K562 (cell line): ENCODE measurements around the gene CSNK1G3. TPM values are rescaled to one million over a fixed set of nuclear protein-coding genes. Genes with fewer than 3 reads are reported as not detected.

Experiments used
- ATAC-seq: fragments of 200-7000 bp; cut with Tn5 transposase; 3 replicates; pipeline ENCODE4 v1.9.1; 2020; ENCODE audit warnings: moderate library complexity
- BruUV-seq: library from RNA; stranded (reverse); fragments of 400-500 nt; replicated peaks from 2 replicates; lab custom pipeline; 2021; lab: Mats Ljungman, UMichigan
- CTCF ChIA-PET: fragments of 300-600 bp; formaldehyde crosslinking; extraction: SDS; loops from one replicate; lab custom pipeline; 2021; ENCODE audit warnings: low intra/inter-chr PET ratio; lab: Yijun Ruan, JAX
- POLR2A ChIA-PET: fragments of 300-600, 350-650 bp; sonication (Branson Sonifier 250); formaldehyde crosslinking; extraction: SDS; loops from one replicate; lab custom pipeline; 2021; ENCODE audit warnings: antibody characterized with exemption, inconsistent platforms; lab: Yijun Ruan, JAX
- DNase-seq, 4 experiments: peaks; one replicate each; pipeline versions ENCODE4 v3.0.0 to v3.0.0-alpha.2; 2011 to 2018; ENCODE audit warnings: low spot score in 3 of 4, mixed read lengths in 3 of 4; ENCODE audit errors: extremely low read depth in 1 of 4
- FAIRE-seq: peaks from 2 replicates; lab custom pipeline; 2011; peaks lifted over from hg19 to GRCh38; lab: Jason Lieb, UNC
- H2AFZ ChIP-seq: 2 replicates; pipeline ENCODE4 v1.6.0; 2011; ENCODE audit warnings: low read depth, low read length, control low read depth, inconsistent platforms
- H3K27ac ChIP-seq: fragments of 200-600 bp; 3 replicates; pipeline ENCODE4 v1.8.0; 2011; ENCODE audit warnings: low read depth, mild to moderate bottlenecking, control low read depth, inconsistent platforms, low read length, moderate library complexity, mixed read lengths; ENCODE audit errors: extremely low read depth
- H3K27me3 ChIP-seq, 2 experiments: fragments of 300-600 bp in 1 of 2; 2 replicates in 1 of 2; 3 replicates in 1 of 2; pipeline versions ENCODE4 v1.6.0 to v1.8.0; 2011; ENCODE audit warnings: inconsistent platforms in 2 of 2, low read length in 2 of 2, mild to moderate bottlenecking in 1 of 2, mixed read lengths in 1 of 2, moderate library complexity in 1 of 2; ENCODE audit not compliant: control insufficient read depth in 2 of 2, insufficient read depth in 2 of 2
- H3K36me3 ChIP-seq: fragments of 300-600 bp; 3 replicates; pipeline ENCODE4 v1.8.0; 2011; ENCODE audit warnings: mild to moderate bottlenecking, low read length, inconsistent platforms; ENCODE audit not compliant: control insufficient read depth, insufficient read depth
- H3K4me1 ChIP-seq, 2 experiments: fragments of 200-600 bp in 1 of 2; replicated peaks in 1 of 2; 2 replicates in 1 of 2; 3 replicates in 1 of 2; pipeline versions ENCODE4 v1.5.1 to v1.8.0; 2011; ENCODE audit warnings: inconsistent platforms in 2 of 2, low read length in 2 of 2, mild to moderate bottlenecking in 1 of 2, mixed read lengths in 1 of 2, moderate library complexity in 1 of 2; ENCODE audit not compliant: control insufficient read depth in 2 of 2, insufficient read depth in 2 of 2
- H3K4me2 ChIP-seq: 2 replicates; pipeline ENCODE4 v1.6.1; 2011; ENCODE audit warnings: low read length, control low read depth, inconsistent platforms, mixed read lengths; ENCODE audit not compliant: insufficient read depth
- H3K4me3 ChIP-seq: fragments of 200-600 bp; sonication (generic), shearing (Covaris generic); 2 replicates; pipeline ENCODE4 v1.5.1; 2016; ENCODE audit warnings: control low read depth, inconsistent platforms
- H3K79me2 ChIP-seq: fragments of 200-600 bp; 3 replicates; pipeline ENCODE4 v1.8.0; 2011; ENCODE audit warnings: low read length, inconsistent platforms; ENCODE audit not compliant: control insufficient read depth, insufficient read depth
- H3K9ac ChIP-seq, 2 experiments: 2 replicates each; pipeline versions ENCODE4 v1.6.0 to v1.6.1; 2011; ENCODE audit warnings: low read depth in 2 of 2, low read length in 2 of 2, control low read depth in 1 of 2, inconsistent platforms in 1 of 2, mild to moderate bottlenecking in 1 of 2, mixed read lengths in 1 of 2; ENCODE audit not compliant: insufficient read depth in 1 of 2
- H3K9me1 ChIP-seq: one replicate; pipeline ENCODE4 v1.6.0; 2011; ENCODE audit warnings: inconsistent platforms, mild to moderate bottlenecking, low read length, moderate library complexity; ENCODE audit not compliant: control insufficient read depth, insufficient read depth
- H3K9me3 ChIP-seq: replicated peaks from 2 replicates; pipeline ENCODE4 v1.5.1; 2011; ENCODE audit warnings: low read depth, low read length, inconsistent platforms; ENCODE audit not compliant: control insufficient read depth, insufficient read depth
- H4K20me1 ChIP-seq: replicated peaks from 2 replicates; pipeline ENCODE4 v1.6.1; 2011; ENCODE audit warnings: low read length, inconsistent platforms, mixed read lengths; ENCODE audit not compliant: control insufficient read depth, insufficient read depth
- EGR1 ChIP-seq: fragments of 450-650 bp; conservative IDR thresholded peaks from 2 replicates; pipeline ENCODE4 v1.6.1; 2017; ENCODE audit warnings: mild to moderate bottlenecking
- ESRRB ChIP-seq: fragments of 250-450 bp; sonication (Bioruptor Pico); IDR thresholded peaks from 2 replicates; pipeline ENCODE4 v1.5.0; 2020; ENCODE audit warnings: mild to moderate bottlenecking, moderate library complexity, borderline replicate concordance
- PHF20 ChIP-seq: fragments of 450-650 bp; IDR thresholded peaks from 2 replicates; pipeline ENCODE4 v1.6.1; 2018; ENCODE audit not compliant: partially characterized antibody
- RCOR1 ChIP-seq, 2 experiments: IDR thresholded peaks; 2 replicates each; pipeline ENCODE4 v1.6.1; 2012; ENCODE audit warnings: low read depth in 2 of 2, low read length in 2 of 2, borderline replicate concordance in 1 of 2, improper control_type of control experiment in 1 of 2
- WGBS: fragments of 100-300 bp; shearing (Covaris generic); methylation state at CpG from one replicate; pipeline ENCODE4 v1.1.6; 2016; ENCODE audit warnings: low coverage, mixed read lengths; ENCODE audit not compliant: insufficient coverage; ENCODE audit errors: missing lambda C conversion rate; 5-methylcytosine and 5-hydroxymethylcytosine counted together
- in situ Hi-C: fragments of 300-500 bp; cut with MboI; formaldehyde crosslinking; loops from 4 replicates; pipeline ENCODE4 v1.15.0; 2018; ENCODE audit warnings: inconsistent platforms, mixed read lengths
- intact Hi-C: fragments of 100-400 bp; cut with micrococcal nuclease; formaldehyde crosslinking; loops from 2 replicates; pipeline ENCODE4 v1.14.2; 2022
- polyA plus RNA-seq, 8 experiments: library from polyadenylated mRNA; depleted of rRNA in 4 of 8; stranded (reverse) in 5 of 8; unstranded in 3 of 8; fragments of >200 nt; fragmentation: Nextera tagmentation in 2 of 8; fragmentation: Illumina TruSeq in 1 of 8; extraction: Ambion mirVana in 2 of 8; extraction: Trizol in 1 of 8; gene quantifications; 2 replicates each; pipeline versions ENCODE4 v1.2.1 to v1.2.3, GENCODE V29; 2011 to 2014; ENCODE audit warnings: inconsistent platforms in 1 of 8, missing spikeins in 1 of 8
- total RNA-seq, 7 experiments: library from RNA; depleted of rRNA in 6 of 7; stranded (reverse); fragments of >200 nt in 6 of 7; fragmentation: Illumina TruSeq in 2 of 7; extraction: Trizol in 2 of 7; gene quantifications; 2 replicates each; pipeline versions ENCODE4 v1.2.1 to v1.2.3, GENCODE V29; 2011 to 2021; ENCODE audit warnings: low replicate concordance in 1 of 7
- TF ChIP-seq, protein P1 (sequence below): fragments of 250-450 bp; sonication (Bioruptor Pico); IDR thresholded peaks from 2 replicates; pipeline ENCODE4 v1.5.0; 2021

Gene CSNK1G3
- total and polyA plus RNA-seq, 9 of the 15 experiments (the other 6 are each of a cell fraction or from before 2014, with no cell fraction given), result 8.3 to 27.6 (median 16.5) TPM

DNA sequence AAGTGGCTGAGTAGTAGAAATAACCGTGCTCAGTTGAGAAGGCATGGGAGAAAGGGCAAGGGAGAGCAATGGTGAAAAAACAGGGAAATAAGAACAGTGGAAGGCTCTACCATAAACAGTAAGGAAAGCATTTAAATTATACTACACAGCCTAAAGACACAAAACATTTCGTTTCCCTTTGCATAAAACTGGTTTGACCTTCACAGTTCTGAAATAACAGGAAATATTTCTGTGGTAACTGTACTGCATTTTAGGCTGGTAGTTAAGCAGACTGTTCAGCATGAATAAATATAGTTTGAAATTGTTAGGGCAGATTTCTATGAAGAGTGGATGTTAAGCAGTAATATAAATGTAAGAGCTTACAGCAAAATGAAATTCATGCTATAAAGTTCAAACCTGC lies 147.5 kb downstream of the CSNK1G3 start (continued):
- no peak for TF ChIP-seq RCOR1 (IDR thresholded peaks at IDR 0.05; ENCODE audit: borderline replicate concordance in 1 of 2, low read depth in 2 of 2, low read length in 2 of 2)

- in situ Hi-C loops, result no loop called here
Observed at GRCh38 chr5:123664961-123665360, 153.0 kb downstream of the CSNK1G3 start.

More at GRCh38 chr5:123664961-123665360, 153.0 kb downstream of the CSNK1G3 start:
- ChIA-PET CTCF (no interaction called here), POLR2A (no interaction called here)
- no TSS peak for BruUV-seq
- no peaks in the 10 kb centered on the region for H3K27me3 ChIP-seq
- H3K27ac ChIP-seq, result no peak overlapping the region
- H3K4me3 ChIP-seq, result no peak overlapping the region
- no peaks in the 10 kb centered on the region for H4K20me1 ChIP-seq
- WGBS, result 0% methylated on average over 1 of the region's 1 CpG
- FAIRE-seq (no peak), ATAC-seq (no peak), DNase-seq (no peak)
- no peaks in the 10 kb centered on the region for H3K79me2 ChIP-seq
- H3K4me2 ChIP-seq, result no peak overlapping the region
- no peaks in the 10 kb centered on the region for H3K9me3 ChIP-seq
- H3K9me1 ChIP-seq, result no peaks in the 10 kb centered on the region
- intact Hi-C loops, result no loop called here
- no peak overlapping the region for H3K9ac ChIP-seq
- TF ChIP-seq EGR1, result no peak
- no peak for TF ChIP-seq ESRRB (CRISPR knock-in tag)
- TF ChIP-seq PHF20, result no peak
- TF ChIP-seq, protein P1, sequence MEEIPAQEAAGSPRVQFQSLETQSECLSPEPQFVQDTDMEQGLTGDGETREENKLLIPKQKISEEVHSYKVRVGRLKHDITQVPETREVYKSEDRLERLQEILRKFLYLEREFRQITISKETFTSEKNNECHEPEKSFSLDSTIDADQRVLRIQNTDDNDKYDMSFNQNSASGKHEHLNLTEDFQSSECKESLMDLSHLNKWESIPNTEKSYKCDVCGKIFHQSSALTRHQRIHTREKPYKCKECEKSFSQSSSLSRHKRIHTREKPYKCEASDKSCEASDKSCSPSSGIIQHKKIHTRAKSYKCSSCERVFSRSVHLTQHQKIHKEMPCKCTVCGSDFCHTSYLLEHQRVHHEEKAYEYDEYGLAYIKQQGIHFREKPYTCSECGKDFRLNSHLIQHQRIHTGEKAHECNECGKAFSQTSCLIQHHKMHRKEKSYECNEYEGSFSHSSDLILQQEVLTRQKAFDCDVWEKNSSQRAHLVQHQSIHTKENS (CRISPR knock-in tag), result no peak
- H2AFZ ChIP-seq, result no peak overlapping the region
- H3K36me3 ChIP-seq, result no peaks in the 10 kb centered on the region
- H3K4me1 ChIP-seq, result no peaks in the 10 kb centered on the region
